Peyer's patch (tissue), 4 donors: ENCODE measurements around the gene ICE2. TPM values are rescaled to one million over a fixed set of nuclear protein-coding genes. Genes with fewer than 3 reads are reported as not detected.

Source experiments
- DNase-seq, 3 donors: peaks; one replicate each; pipeline ENCODE4 v3.0.0-alpha.2; 2017 to 2019
- H3K27ac ChIP-seq, 4 donors: fragments of 200-600 bp; sonication (generic); one replicate each; pipeline ENCODE4 v1.5.1; 2016 to 2019
- H3K27me3 ChIP-seq, 2 donors: fragments of 200-600 bp; sonication (generic); one replicate each; pipeline ENCODE4 v1.5.1; 2019
- H3K36me3 ChIP-seq, 3 donors: fragments of 200-600 bp; sonication (generic); one replicate each; pipeline ENCODE4 v1.5.1; 2016 to 2019
- H3K4me1 ChIP-seq, 4 donors: fragments of 200-600 bp; sonication (generic); one replicate each; pipeline ENCODE4 v1.5.1; 2016 to 2019
- H3K4me3 ChIP-seq, 4 donors: fragments of 200-600 bp; sonication (generic); 1 replicate in 3 of 4; 2 replicates in 1 of 4; pipeline ENCODE4 v1.5.1; 2016 to 2019; ENCODE audit warnings: mild to moderate bottlenecking in 1 of 4
- H3K9me3 ChIP-seq, 4 donors: fragments of 200-600 bp; sonication (generic); one replicate each; pipeline ENCODE4 v1.5.1; 2016 to 2019; ENCODE audit warnings: mild to moderate bottlenecking in 1 of 4
- POLR2A ChIP-seq, 2 donors: fragments of 450-650 bp; IDR thresholded peaks; one replicate each; pipeline ENCODE4 v1.5.1; 2017; ENCODE audit warnings: antibody characterized with exemption in 2 of 2, mild to moderate bottlenecking in 2 of 2, moderate library complexity in 2 of 2
- total RNA-seq, 4 donors: library from RNA; depleted of rRNA; stranded (reverse); fragments of >200 nt; gene quantifications; one replicate each; pipeline ENCODE4 v1.1.0, GENCODE V29; 2016
- TF ChIP-seq, protein P1 (sequence below), 6 experiments: fragments of 450-650 bp in 4 of 6; fragments of 200-600 bp in 2 of 6; sonication (generic) in 1 of 6; IDR thresholded peaks; one replicate each; pipeline ENCODE4 v1.5.1; 2017 to 2019; ENCODE audit warnings: antibody characterized with exemption in 6 of 6, mild to moderate bottlenecking in 3 of 6, moderate library complexity in 1 of 6

The ICE2 gene
- total RNA-seq, 4 donors from 2014 or later = 14.7 to 27.2 (median 19.6) TPM

GRCh38 chr15:60473135-60473534, 5.8 kb downstream of the ICE2 start:
- no peak overlapping the region for H3K4me3 ChIP-seq
- H3K27me3 ChIP-seq = no peaks in the 10 kb centered on the region
- peaks cover 0 to 20% (median 5%) of the 10 kb centered on the region in 4 donors for H3K4me1 ChIP-seq
- no peak for DNase-seq
- no peak overlapping the region for H3K27ac ChIP-seq
- TF ChIP-seq, protein P1, sequence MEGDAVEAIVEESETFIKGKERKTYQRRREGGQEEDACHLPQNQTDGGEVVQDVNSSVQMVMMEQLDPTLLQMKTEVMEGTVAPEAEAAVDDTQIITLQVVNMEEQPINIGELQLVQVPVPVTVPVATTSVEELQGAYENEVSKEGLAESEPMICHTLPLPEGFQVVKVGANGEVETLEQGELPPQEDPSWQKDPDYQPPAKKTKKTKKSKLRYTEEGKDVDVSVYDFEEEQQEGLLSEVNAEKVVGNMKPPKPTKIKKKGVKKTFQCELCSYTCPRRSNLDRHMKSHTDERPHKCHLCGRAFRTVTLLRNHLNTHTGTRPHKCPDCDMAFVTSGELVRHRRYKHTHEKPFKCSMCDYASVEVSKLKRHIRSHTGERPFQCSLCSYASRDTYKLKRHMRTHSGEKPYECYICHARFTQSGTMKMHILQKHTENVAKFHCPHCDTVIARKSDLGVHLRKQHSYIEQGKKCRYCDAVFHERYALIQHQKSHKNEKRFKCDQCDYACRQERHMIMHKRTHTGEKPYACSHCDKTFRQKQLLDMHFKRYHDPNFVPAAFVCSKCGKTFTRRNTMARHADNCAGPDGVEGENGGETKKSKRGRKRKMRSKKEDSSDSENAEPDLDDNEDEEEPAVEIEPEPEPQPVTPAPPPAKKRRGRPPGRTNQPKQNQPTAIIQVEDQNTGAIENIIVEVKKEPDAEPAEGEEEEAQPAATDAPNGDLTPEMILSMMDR (IDR thresholded peaks at IDR 0.05) = no peak
- no peak for TF ChIP-seq POLR2A (IDR thresholded peaks at IDR 0.05)
- peaks cover 0 to 32% (median 0%) of the 10 kb centered on the region in 3 donors for H3K36me3 ChIP-seq
- H3K9me3 ChIP-seq = no peaks in the 10 kb centered on the region

- DNase-seq = no peak
- H3K27me3 ChIP-seq = no peaks in the 10 kb centered on the region
- peaks cover 0 to 48% (median 0%) of the 10 kb centered on the region in 3 donors for H3K36me3 ChIP-seq
- H3K9me3 ChIP-seq = no peaks in the 10 kb centered on the region
- no peak overlapping the region for H3K4me3 ChIP-seq
- no peak overlapping the region for H3K27ac ChIP-seq
- TF ChIP-seq, protein P1 (IDR thresholded peaks at IDR 0.05) = no peak
- no peak for TF ChIP-seq POLR2A (IDR thresholded peaks at IDR 0.05)
- peaks cover 0 to 1% (median 0%) of the 10 kb centered on the region in 4 donors for H3K4me1 ChIP-seq
Measured at GRCh38 chr15:60471314-60471713, 7.6 kb downstream of the ICE2 start.

DNA sequence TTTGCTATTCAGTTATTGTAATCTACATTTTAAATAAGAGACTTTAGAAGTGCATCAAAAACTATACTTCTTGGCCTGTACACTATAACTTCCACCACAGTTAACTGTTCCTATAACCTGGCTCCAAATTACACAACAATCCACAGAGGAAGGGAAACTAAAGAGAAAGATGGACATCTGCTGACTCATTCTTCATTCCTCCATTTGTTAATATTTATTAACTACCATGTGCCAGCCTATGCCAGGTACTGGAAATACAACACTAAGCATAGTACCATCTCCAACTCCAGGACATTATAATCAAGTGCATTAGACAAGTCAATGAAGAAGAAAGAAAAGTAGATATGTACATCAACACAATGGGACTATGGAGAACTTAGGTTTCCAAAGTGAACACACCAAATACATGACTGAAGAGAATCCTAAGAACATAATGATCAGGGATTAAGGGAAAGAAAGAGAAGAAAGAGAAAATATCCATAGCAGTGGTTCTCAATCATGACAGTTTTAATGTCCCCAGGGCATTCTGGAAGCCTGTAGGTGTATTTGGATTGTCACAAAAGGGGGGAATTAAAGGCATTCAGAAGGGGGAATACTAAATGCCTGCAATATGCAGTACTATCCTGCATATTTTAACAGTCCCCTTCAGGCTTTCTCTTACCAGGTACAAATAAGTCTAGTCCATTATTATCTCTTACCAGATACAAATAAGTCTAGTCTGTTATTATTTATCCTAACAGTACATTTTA, 8.9 kb downstream of the ICE2 start:
- TF ChIP-seq, protein P1 (IDR thresholded peaks at IDR 0.05) = no peak
- no peak for TF ChIP-seq POLR2A (IDR thresholded peaks at IDR 0.05)
- Histone ChIP-seq H3K4me1 (no peaks in the 10 kb centered on the region), H3K9me3 (no peaks in the 10 kb centered on the region), H3K27ac (no peak overlapping the region), H3K27me3 (no peaks in the 10 kb centered on the region), H3K4me3 (no peak overlapping the region), H3K36me3 (peaks cover 0 to 60% (median 0%) of the 10 kb centered on the region in 3 donors)
- no peak for DNase-seq

DNA sequence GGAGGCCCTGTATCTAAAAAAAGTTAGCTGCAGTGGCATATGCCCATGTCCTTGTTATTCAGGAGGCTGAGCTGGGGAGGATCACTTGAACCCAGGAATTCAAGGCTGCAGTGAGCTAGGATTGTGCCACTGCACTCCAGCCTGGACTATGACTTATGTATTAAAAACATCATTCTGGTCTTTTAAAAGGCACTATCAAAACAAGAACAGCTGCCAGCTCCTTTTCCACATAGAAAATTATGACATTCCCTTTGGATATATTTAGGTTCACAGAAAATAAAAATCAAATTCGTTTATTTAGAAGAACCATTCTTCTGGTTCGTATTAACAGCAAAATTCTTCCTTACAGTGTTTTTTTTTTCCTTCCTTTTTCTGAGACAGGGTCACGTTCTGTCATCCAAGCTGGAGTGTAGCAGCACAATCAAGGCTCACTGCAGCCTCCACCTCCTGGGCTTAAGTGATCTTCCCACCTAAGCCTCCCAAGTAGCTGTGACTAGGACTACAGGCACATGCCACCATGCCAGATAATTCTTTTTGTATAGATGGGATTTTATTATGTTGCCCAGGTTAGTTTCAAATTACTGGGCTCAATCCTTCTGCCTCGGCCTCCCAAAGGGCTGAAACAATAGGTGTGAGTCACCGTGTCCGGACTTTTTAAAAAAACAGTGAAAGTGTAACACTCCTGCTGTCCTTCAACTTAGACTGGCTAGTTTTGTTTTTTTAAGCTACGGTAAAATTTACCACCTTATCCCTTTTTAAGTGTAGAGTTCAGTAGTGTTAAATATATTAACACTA, 13.9 kb downstream of the ICE2 start:
- H3K36me3 ChIP-seq = peaks cover 0 to 44% (median 0%) of the 10 kb centered on the region in 3 donors
- no peaks in the 10 kb centered on the region for H3K4me1 ChIP-seq
- H3K9me3 ChIP-seq = no peaks in the 10 kb centered on the region
- no peaks in the 10 kb centered on the region for H3K27me3 ChIP-seq
- H3K27ac ChIP-seq = no peak overlapping the region
- TF ChIP-seq POLR2A (IDR thresholded peaks at IDR 0.05) = no peak
- TF ChIP-seq, protein P1 (IDR thresholded peaks at IDR 0.05) = no peak
- no peak overlapping the region for H3K4me3 ChIP-seq
- DNase-seq = no peak

GRCh38 chr15:60462027-60462426, 16.9 kb downstream of the ICE2 start:
- Histone ChIP-seq H3K9me3 (no peaks in the 10 kb centered on the region), H3K4me1 (no peaks in the 10 kb centered on the region), H3K4me3 (no peak overlapping the region), H3K36me3 (peaks cover 0 to 22% (median 0%) of the 10 kb centered on the region in 3 donors), H3K27ac (no peak overlapping the region), H3K27me3 (no peaks in the 10 kb centered on the region)
- DNase-seq = no peak
- no peak for TF ChIP-seq POLR2A (IDR thresholded peaks at IDR 0.05)
- TF ChIP-seq, protein P1 (IDR thresholded peaks at IDR 0.05) = no peak
